ENCODE data around the gene GTF3C1.

The GTF3C1 gene

GRCh38 chr16:27529962-27530361 is 19.8 kb downstream of the GTF3C1 start:
- ChIA-PET CTCF (interaction anchor here (1.5 kb wide), 1 partner anchor 13 kb away, joined by 3 read pairs; no protein-coding TSS in a partner anchor), POLR2A (no interaction called here)
- DNase-seq (ENCODE audit: extremely low spot score) = no peak
- TF ChIP-seq CTCF (IDR thresholded peaks at IDR 0.05; ENCODE audit: control extremely low read depth, extremely low read depth, low read depth, missing control alignments) = no peak

- ChIA-PET CTCF (interaction anchor here (1.5 kb wide), 2 partner anchors 11 to 13 kb away, joined by 3 read pairs; no protein-coding TSS in a partner anchor), POLR2A (no interaction called here)
- DNase-seq (ENCODE audit: extremely low spot score) = no peak
- TF ChIP-seq CTCF (IDR thresholded peaks at IDR 0.05; ENCODE audit: control extremely low read depth, extremely low read depth, low read depth, missing control alignments) = no peak
Measured at GRCh38 chr16:27528294-27528693, 21.4 kb downstream of the GTF3C1 start.

- POLR2A ChIA-PET = no interaction called here
- CTCF ChIA-PET = interaction anchor here (2.5 kb wide), 1 partner anchor 10 kb away, joined by 12 read pairs; no protein-coding TSS in a partner anchor
- DNase-seq (ENCODE audit: extremely low spot score) = no peak
- TF ChIP-seq CTCF (IDR thresholded peaks at IDR 0.05; ENCODE audit: control extremely low read depth, extremely low read depth, low read depth, missing control alignments) = no peak
Measured at GRCh38 chr16:27526180-27526579, 23.5 kb downstream of the GTF3C1 start.

GRCh38 chr16:27522173-27522707 is 27.5 kb downstream of the GTF3C1 start:
- DNase-seq (ENCODE audit: extremely low spot score) = no peak
- CTCF ChIA-PET = no interaction called here
- POLR2A ChIA-PET = no interaction called here
- TF ChIP-seq CTCF (IDR thresholded peaks at IDR 0.05; ENCODE audit: control extremely low read depth, extremely low read depth, low read depth, missing control alignments) = no peak

GRCh38 chr16:27520982-27521673 is 28.6 kb downstream of the GTF3C1 start:
- DNase-seq (ENCODE audit: extremely low spot score) = no peak
- POLR2A ChIA-PET = no interaction called here
- CTCF ChIA-PET = no interaction called here
- TF ChIP-seq CTCF (IDR thresholded peaks at IDR 0.05; ENCODE audit: control extremely low read depth, extremely low read depth, low read depth, missing control alignments) = no peak

- TF ChIP-seq CTCF (IDR thresholded peaks at IDR 0.05; ENCODE audit: control extremely low read depth, extremely low read depth, low read depth, missing control alignments) = no peak
- ChIA-PET CTCF (interaction anchor here (1.3 kb wide), 1 partner anchor 22 kb away, joined by 3 read pairs; no protein-coding TSS in a partner anchor), POLR2A (no interaction called here)
- DNase-seq (ENCODE audit: extremely low spot score) = no peak
Measured at GRCh38 chr16:27518226-27518625, 31.5 kb downstream of the GTF3C1 start.
